GM12878 (cell line): ENCODE data around the gene CCDC70. TPM values are rescaled to one million over a fixed set of nuclear protein-coding genes. Genes with fewer than 3 reads are reported as not detected.

Experiments used
- ATAC-seq: fragments of 200-7000 bp; cut with Tn5 transposase; 3 replicates; pipeline ENCODE4 v1.9.1; 2020; ENCODE audit warnings: mild to moderate bottlenecking, moderate library complexity
- BruUV-seq: library from RNA; stranded (reverse); fragments of 400-500 nt; replicated peaks from 2 replicates; lab custom pipeline; 2021; lab: Mats Ljungman, UMichigan
- CTCF ChIA-PET: fragments of 300-600 bp; sonication (Branson Sonifier 250); formaldehyde crosslinking; extraction: SDS; loops from one replicate; lab custom pipeline; 2021; ENCODE audit warnings: inconsistent platforms; lab: Yijun Ruan, JAX
- POLR2A ChIA-PET: fragments of 350-600 bp; formaldehyde crosslinking; extraction: SDS; loops from one replicate; lab custom pipeline; 2021; ENCODE audit warnings: inconsistent platforms; lab: Charles Lee
- RAD21 ChIA-PET: fragments of 300-600 bp; sonication (Branson Sonifier 250); formaldehyde crosslinking; loops from one replicate; lab custom pipeline; 2023; ENCODE audit warnings: antibody characterized with exemption; ENCODE audit not compliant: unreplicated experiment; lab: Charles Lee
- SMC1A ChIA-PET: fragments of 300-600 bp; sonication (Branson Sonifier 250); formaldehyde crosslinking; loops from one replicate; lab custom pipeline; 2023; ENCODE audit not compliant: unreplicated experiment, uncharacterized antibody; lab: Charles Lee
- DNase-seq: peaks from one replicate; pipeline ENCODE4 v3.0.0-alpha.2; 2011; ENCODE audit warnings: low read depth, low spot score
- FAIRE-seq: peaks from 3 replicates; lab custom pipeline; 2011; peaks lifted over from hg19 to GRCh38; lab: Jason Lieb, UNC
- H2AFZ ChIP-seq: 2 replicates; pipeline ENCODE4 v1.6.0; 2011; ENCODE audit warnings: low read depth, low read length, control low read depth; ENCODE audit not compliant: control insufficient read depth
- H3K27ac ChIP-seq: 2 replicates; pipeline ENCODE4 v1.5.1; 2011; ENCODE audit warnings: control low read depth; ENCODE audit not compliant: control insufficient read depth, insufficient read depth
- H3K27me3 ChIP-seq, 2 experiments: replicated peaks in 1 of 2; 2 replicates each; pipeline versions ENCODE4 v1.6.0 to v1.6.1; 2011; ENCODE audit warnings: low read length in 1 of 2; ENCODE audit not compliant: control insufficient read depth in 2 of 2, insufficient read depth in 2 of 2
- H3K36me3 ChIP-seq, 2 experiments: 2 replicates each; pipeline ENCODE4 v1.5.1; 2011; ENCODE audit warnings: low read length in 1 of 2; ENCODE audit not compliant: control insufficient read depth in 2 of 2, insufficient read depth in 2 of 2
- H3K4me1 ChIP-seq: 2 replicates; pipeline ENCODE4 v1.6.1; 2011; ENCODE audit warnings: mild to moderate bottlenecking, low read length, moderate library complexity, mixed read lengths; ENCODE audit not compliant: control insufficient read depth, insufficient read depth
- H3K4me2 ChIP-seq: 2 replicates; pipeline ENCODE4 v1.6.0; 2011; ENCODE audit warnings: control low read depth; ENCODE audit not compliant: control insufficient read depth, insufficient read depth
- H3K4me3 ChIP-seq: fragments of 200-600 bp; sonication (generic); 2 replicates; pipeline ENCODE4 v1.5.1; 2016
- H3K79me2 ChIP-seq: 2 replicates; pipeline ENCODE4 v1.6.0; 2011; ENCODE audit warnings: low read length; ENCODE audit not compliant: control insufficient read depth, insufficient read depth
- H3K9ac ChIP-seq: 2 replicates; pipeline ENCODE4 v1.8.0; 2011; ENCODE audit warnings: low read length, control low read depth, mixed read lengths; ENCODE audit not compliant: control insufficient read depth, insufficient read depth
- H3K9me3 ChIP-seq: replicated peaks from 3 replicates; pipeline ENCODE4 v1.5.1; 2011; ENCODE audit warnings: mild to moderate bottlenecking, low read length; ENCODE audit not compliant: control insufficient read depth, insufficient read depth
- H4K20me1 ChIP-seq: 2 replicates; pipeline ENCODE4 v1.6.0; 2011; ENCODE audit not compliant: control insufficient read depth, insufficient read depth
- CHD4 ChIP-seq: fragments of 200-600 bp; sonication (generic); IDR thresholded peaks from 2 replicates; pipeline ENCODE4 v1.6.1; 2016; ENCODE audit warnings: mild to moderate bottlenecking
- CREB1 ChIP-seq: IDR thresholded peaks from 2 replicates; pipeline ENCODE4 v1.6.1; 2012; ENCODE audit warnings: low read depth, mild to moderate bottlenecking, inconsistent platforms
- DPF2 ChIP-seq: fragments of 450-650 bp; IDR thresholded peaks from 2 replicates; pipeline ENCODE4 v1.6.1; 2017; ENCODE audit warnings: mild to moderate bottlenecking
- EED ChIP-seq: sonication (generic); IDR thresholded peaks from 2 replicates; pipeline ENCODE4 v1.6.1; 2016; ENCODE audit warnings: antibody characterized with exemption, low read depth
- EGR1 ChIP-seq, 2 experiments: IDR thresholded peaks; 1 replicate in 1 of 2; 2 replicates in 1 of 2; pipeline ENCODE4 v1.6.1; 2011 to 2012; ENCODE audit warnings: low read depth in 2 of 2, low read length in 2 of 2, borderline replicate concordance in 1 of 2, mild to moderate bottlenecking in 1 of 2, moderate library complexity in 1 of 2
- EZH2 ChIP-seq: IDR thresholded peaks from 2 replicates; pipeline ENCODE4 v1.6.1; 2012; ENCODE audit warnings: low read depth, mild to moderate bottlenecking, control low read depth, inconsistent platforms, low read length, borderline replicate concordance; ENCODE audit not compliant: control insufficient read depth
- MTA2 ChIP-seq: fragments of 450-650 bp; IDR thresholded peaks from 2 replicates; pipeline ENCODE4 v1.6.1; 2016; ENCODE audit warnings: low read depth, mild to moderate bottlenecking, moderate library complexity
- MYB ChIP-seq: fragments of 150-350 bp; IDR thresholded peaks from 2 replicates; pipeline ENCODE4 v1.6.1; 2014; ENCODE audit warnings: mild to moderate bottlenecking, low read depth, low read length, borderline replicate concordance
- MYC ChIP-seq: IDR thresholded peaks from 2 replicates; pipeline ENCODE4 v1.6.1; 2011; ENCODE audit warnings: mild to moderate bottlenecking, low read length, moderate library complexity, inconsistent platforms; ENCODE audit not compliant: insufficient read depth, insufficient replicate concordance, insufficient read length, severe bottlenecking
- PBX3 ChIP-seq: IDR thresholded peaks from 2 replicates; pipeline ENCODE4 v1.6.1; 2011; ENCODE audit warnings: mild to moderate bottlenecking, low read depth, low read length, moderate library complexity; ENCODE audit not compliant: insufficient replicate concordance
- PRDM15 ChIP-seq: fragments of 450-650 bp; formaldehyde crosslinking; IDR thresholded peaks from 2 replicates; pipeline ENCODE4 v1.4.0; 2020; ENCODE audit warnings: mild to moderate bottlenecking, moderate library complexity
- SPI1 ChIP-seq: IDR thresholded peaks from 2 replicates; pipeline ENCODE4 v1.6.1; 2011; ENCODE audit warnings: low read depth, mild to moderate bottlenecking, low read length, moderate library complexity, borderline replicate concordance; ENCODE audit not compliant: insufficient read depth
- STAT1 ChIP-seq: fragments of 450-650 bp; conservative IDR thresholded peaks from 2 replicates; pipeline ENCODE4 v1.6.1; 2014; ENCODE audit warnings: antibody characterized with exemption, mild to moderate bottlenecking
- TCF12 ChIP-seq: IDR thresholded peaks from 2 replicates; pipeline ENCODE4 v1.6.1; 2011; ENCODE audit warnings: low read depth, mild to moderate bottlenecking, low read length
- TCF3 ChIP-seq: IDR thresholded peaks from 2 replicates; pipeline ENCODE4 v1.6.1; 2012; ENCODE audit warnings: low read depth, mild to moderate bottlenecking, low read length, borderline replicate concordance; ENCODE audit not compliant: insufficient read depth
- YBX1 ChIP-seq: fragments of 450-650 bp; IDR thresholded peaks from 2 replicates; pipeline ENCODE4 v1.6.1; 2016; ENCODE audit warnings: antibody characterized with exemption
- ZBTB11 ChIP-seq: fragments of 450-650 bp; formaldehyde crosslinking; IDR thresholded peaks from 2 replicates; pipeline ENCODE4 v1.5.0; 2022; ENCODE audit warnings: mild to moderate bottlenecking, missing genetic modification characterization
- WGBS: methylation state at CpG from one replicate; pipeline ENCODE4 v1.1.6; 2016; ENCODE audit warnings: low lambda C conversion rate; ENCODE audit not compliant: insufficient replicate concordance, insufficient coverage; ENCODE audit errors: missing lambda C conversion rate; 5-methylcytosine and 5-hydroxymethylcytosine counted together
- in situ Hi-C: fragments of 300-500 bp; cut with MboI; formaldehyde crosslinking; loops from 9 replicates; pipeline ENCODE4 v1.14.3; 2018; ENCODE audit warnings: mixed read lengths
- intact Hi-C: fragments of 100-400 bp; cut with micrococcal nuclease; formaldehyde crosslinking; loops from one replicate; pipeline ENCODE4 v1.14.2; 2022; ENCODE audit not compliant: unreplicated experiment
- polyA plus RNA-seq, 11 experiments: library from polyadenylated mRNA; depleted of rRNA in 4 of 11; unstranded in 6 of 11; stranded (reverse) in 5 of 11; fragments of >200 nt; fragmentation: Nextera tagmentation in 4 of 11; fragmentation: Illumina TruSeq in 1 of 11; extraction: Ambion mirVana in 4 of 11; extraction: Trizol in 1 of 11; gene quantifications; 1 replicate in 1 of 11; 2 replicates in 10 of 11; pipeline versions ENCODE4 v1.2.1 to v1.2.3, GENCODE V29; 2011 to 2016; ENCODE audit warnings: inconsistent platforms in 2 of 11, missing spikeins in 2 of 11, low read depth in 1 of 11
- total RNA-seq, 4 experiments: library from RNA; depleted of rRNA in 3 of 4; stranded (reverse); fragments of >200 nt in 3 of 4; fragmentation: Illumina TruSeq in 1 of 4; extraction: Trizol in 1 of 4; gene quantifications; 2 replicates each; pipeline versions ENCODE4 v1.2.1 to v1.2.3, GENCODE V29; 2013 to 2021

Gene CCDC70
- total and polyA plus RNA-seq, 10 of the 15 experiments (the other 5 are each of a cell fraction or from before 2014, with no cell fraction given): not detected

- Histone ChIP-seq H3K4me3 (no peak overlapping the region), H3K27me3 (no peaks in the 10 kb centered on the region), H3K9ac (no peak overlapping the region), H3K4me2 (no peak overlapping the region), H3K27ac (no peak overlapping the region), H3K9me3 (no peaks in the 10 kb centered on the region), H2AFZ (no peak overlapping the region), H3K36me3 (no peaks in the 10 kb centered on the region), H3K4me1 (peaks cover 28% of the 10 kb centered on the region), H3K79me2 (no peaks in the 10 kb centered on the region), H4K20me1 (no peaks in the 10 kb centered on the region)
- CTCF ChIA-PET: interaction anchor here (1.0 to 6.3 kb wide), 4 partner anchors 12 to 33 kb away, joined by 3 to 44 read pairs (median 5); no protein-coding TSS in a partner anchor
- SMC1A ChIA-PET: interaction anchor here (4.9 kb wide), 1 partner anchor 14 kb away, joined by 36 read pairs; no protein-coding TSS in a partner anchor
- RAD21 ChIA-PET: interaction anchor here (1.2 kb wide), 1 partner anchor 15 kb away, joined by 4 read pairs; no protein-coding TSS in a partner anchor
- 49% methylated on average over 8 of the region's 8 CpGs for WGBS
- DNase-seq: no peak
- in situ Hi-C loops (no loop called here), intact Hi-C loops (loop anchor here (5.0 to 10.0 kb wide), 3 partner anchors 140 to 637 kb away; partner anchors contain the start of genes CKAP2 and VPS36)
- POLR2A ChIA-PET: no interaction called here
- no peak for FAIRE-seq
- BruUV-seq: no TSS peak
- ATAC-seq: no peak
- no peak for TF ChIP-seq PRDM15 (CRISPR knock-in tag)
- no peak for TF ChIP-seq SPI1
- TF ChIP-seq EGR1 (IDR thresholded peaks at IDR 0.05; ENCODE audit: borderline replicate concordance in 1 of 2, low read depth in 2 of 2, low read length in 2 of 2): no peak
- TF ChIP-seq CREB1: no peak
- no peak for TF ChIP-seq MYC
- no peak for TF ChIP-seq YBX1
- no peak for TF ChIP-seq EED
- no peak for TF ChIP-seq DPF2
- TF ChIP-seq MYB: no peak
- no peak for TF ChIP-seq TCF12
- no peak for TF ChIP-seq CHD4
- TF ChIP-seq MTA2: no peak
- no peak for TF ChIP-seq EZH2
- TF ChIP-seq PBX3: no peak
- TF ChIP-seq STAT1: no peak
- no peak for TF ChIP-seq TCF3
- no peak for TF ChIP-seq ZBTB11
Measured at GRCh38 chr13:51817717-51818116, 44.1 kb upstream of the CCDC70 start.
